NCI-H748 (cell line): ENCODE measurements around the gene GPD1L.

Experiments
- DNase-seq: peaks from one replicate; lab custom pipeline; 2025; ENCODE audit not compliant: unreplicated experiment; lab: John Stamatoyannopoulos, UW

The GPD1L gene

GRCh38 chr3:32136703-32137102 is 30.3 kb downstream of the GPD1L start:
- DNase-seq, result no peak

DNA sequence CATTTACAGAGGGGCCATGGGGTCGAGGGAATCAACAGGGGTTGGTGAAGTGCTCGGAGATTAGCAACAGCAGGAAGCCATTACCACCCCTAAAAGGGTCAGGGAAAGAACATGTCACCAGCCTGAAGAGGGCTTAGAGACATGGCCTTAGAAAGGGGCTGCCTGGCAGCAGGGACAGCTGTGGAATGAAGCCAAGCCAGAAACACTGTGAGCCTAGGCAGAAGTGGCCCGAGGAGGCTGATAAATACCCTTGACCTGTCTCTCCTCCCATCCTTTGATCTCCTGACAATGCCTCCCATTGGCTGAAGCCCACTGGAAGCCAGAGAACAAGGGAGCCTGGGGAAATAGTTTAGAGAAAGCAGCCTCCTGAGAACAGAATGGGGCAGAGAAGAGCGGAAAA is 31.4 kb downstream of the GPD1L start:
- no peak for DNase-seq

- DNase-seq, result no peak
Measured at GRCh38 chr3:32138545-32139104, 32.2 kb downstream of the GPD1L start.

- DNase-seq, result no peak
Measured at GRCh38 chr3:32140943-32141342, 34.5 kb downstream of the GPD1L start.

GRCh38 chr3:32143849-32144757 is 37.7 kb downstream of the GPD1L start:
- DNase-seq, result peak; percentile 68

- DNase-seq, result no peak
Measured at GRCh38 chr3:32146746-32147211, 40.4 kb downstream of the GPD1L start.

DNA sequence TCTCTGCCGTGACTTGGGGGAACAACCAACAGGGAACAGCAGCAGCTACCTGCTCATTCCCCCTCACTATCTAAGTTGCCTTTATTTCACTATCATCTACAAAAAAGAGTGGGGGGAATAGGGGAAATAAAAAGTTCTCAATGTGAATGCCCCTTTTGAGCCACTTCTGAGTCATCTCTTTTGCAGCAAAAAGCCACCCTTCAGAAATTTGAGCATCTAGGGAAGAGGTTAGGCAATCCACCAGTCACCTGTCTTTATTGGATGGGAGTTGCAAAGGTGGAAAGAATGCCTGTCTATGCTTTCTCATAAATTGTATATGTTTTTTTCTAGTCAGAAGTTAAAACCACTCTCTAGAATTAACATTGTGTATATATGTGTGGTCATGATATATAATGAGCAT is 41.1 kb downstream of the GPD1L start:
- DNase-seq, result no peak

DNA sequence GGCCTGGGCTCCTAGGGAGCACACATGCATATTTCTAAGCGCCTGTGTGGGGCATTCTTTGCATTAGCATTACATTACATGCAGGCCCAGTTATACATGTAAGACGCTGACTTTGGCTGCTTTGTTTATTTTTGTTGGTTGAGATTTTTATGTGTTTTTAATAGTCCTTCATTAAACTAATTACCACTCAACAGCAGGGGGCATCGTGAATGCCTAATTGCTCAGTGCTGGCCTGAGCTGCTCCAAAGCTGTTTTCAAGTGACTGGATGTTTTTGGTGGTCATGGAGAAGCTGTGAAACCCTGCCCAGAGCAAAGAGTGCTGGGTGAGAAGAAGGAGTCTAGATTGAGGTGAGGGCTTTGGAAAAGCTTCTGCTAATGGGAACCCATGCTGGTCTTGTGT is 41.5 kb downstream of the GPD1L start:
- DNase-seq, result peak; percentile 71

GRCh38 chr3:32148351-32148750 is 41.9 kb downstream of the GPD1L start:
- no peak for DNase-seq

GRCh38 chr3:32153414-32154204 is 47.2 kb downstream of the GPD1L start:
- DNase-seq, result no peak

GRCh38 chr3:32154205-32154579 is 47.8 kb downstream of the GPD1L start:
- DNase-seq, result no peak

- no peak for DNase-seq
Measured at GRCh38 chr3:32155117-32155516, 48.7 kb downstream of the GPD1L start.

DNA sequence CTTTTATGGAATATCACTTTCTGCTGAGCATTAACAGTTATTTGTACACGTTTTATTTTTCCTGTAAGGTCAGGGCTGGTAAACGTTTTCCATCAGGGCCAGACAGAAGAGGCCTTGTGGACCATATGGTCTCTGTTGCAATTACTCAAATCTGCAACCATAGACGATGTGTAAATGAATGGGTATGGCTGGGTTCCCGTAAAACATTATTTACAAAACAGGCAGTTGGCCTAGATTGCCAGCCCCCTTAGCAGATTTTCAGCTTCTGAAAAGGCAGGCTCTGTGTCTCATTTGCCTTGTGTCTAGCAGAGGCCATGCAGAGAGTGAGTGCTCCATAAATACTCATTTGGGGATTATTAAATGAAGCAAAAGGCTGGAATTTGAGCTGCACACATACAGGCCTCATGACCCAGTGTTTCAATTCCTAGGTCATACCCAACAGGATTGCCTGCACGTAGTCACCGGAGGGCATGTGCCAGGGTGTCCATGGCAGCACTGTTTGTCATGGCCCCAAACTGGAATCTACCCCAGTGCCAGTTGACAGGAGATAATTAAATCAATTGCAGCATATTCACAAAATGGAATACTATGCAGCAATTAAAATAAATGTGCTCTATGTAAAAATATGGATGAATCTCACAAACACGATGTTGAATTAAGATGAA is 51.3 kb downstream of the GPD1L start:
- DNase-seq, result no peak

- DNase-seq, result no peak
Measured at GRCh38 chr3:32160706-32161214, 54.3 kb downstream of the GPD1L start.

GRCh38 chr3:32165442-32165841 is 59.0 kb downstream of the GPD1L start:
- no peak for DNase-seq

- DNase-seq, result no peak
Measured at GRCh38 chr3:32166654-32167053, 60.2 kb downstream of the GPD1L start.

- DNase-seq, result no peak
Measured at GRCh38 chr3:32172420-32172819, 66.0 kb downstream of the GPD1L start.

DNA sequence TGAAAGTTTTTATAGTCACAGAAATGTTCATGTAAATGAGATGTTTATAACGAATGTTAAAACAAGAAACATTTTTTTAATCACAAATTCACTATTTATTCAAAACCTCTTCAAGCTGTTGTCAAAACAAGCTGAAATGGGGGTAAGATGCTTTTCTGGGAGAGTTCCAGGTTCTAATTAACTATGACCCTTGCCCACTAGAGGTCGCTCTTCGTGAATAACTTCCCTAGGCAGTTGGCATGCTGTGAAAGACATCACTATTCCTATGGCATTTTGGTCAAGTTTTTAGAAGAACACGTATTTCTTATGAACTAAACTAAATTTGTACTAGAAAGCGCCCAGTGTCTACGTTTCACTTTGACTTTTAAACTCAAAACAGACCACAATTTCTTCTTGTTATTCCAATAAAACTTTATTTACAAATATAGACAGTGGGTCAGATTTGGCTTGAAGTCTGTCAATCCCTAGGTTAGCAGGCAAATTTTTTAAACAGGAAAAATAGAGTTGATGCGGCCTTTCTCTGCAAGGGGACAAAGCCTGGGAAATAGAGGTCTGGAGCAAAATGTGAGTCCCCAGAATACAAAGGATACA is 69.3 kb downstream of the GPD1L start:
- peak; percentile 69 for DNase-seq

DNA sequence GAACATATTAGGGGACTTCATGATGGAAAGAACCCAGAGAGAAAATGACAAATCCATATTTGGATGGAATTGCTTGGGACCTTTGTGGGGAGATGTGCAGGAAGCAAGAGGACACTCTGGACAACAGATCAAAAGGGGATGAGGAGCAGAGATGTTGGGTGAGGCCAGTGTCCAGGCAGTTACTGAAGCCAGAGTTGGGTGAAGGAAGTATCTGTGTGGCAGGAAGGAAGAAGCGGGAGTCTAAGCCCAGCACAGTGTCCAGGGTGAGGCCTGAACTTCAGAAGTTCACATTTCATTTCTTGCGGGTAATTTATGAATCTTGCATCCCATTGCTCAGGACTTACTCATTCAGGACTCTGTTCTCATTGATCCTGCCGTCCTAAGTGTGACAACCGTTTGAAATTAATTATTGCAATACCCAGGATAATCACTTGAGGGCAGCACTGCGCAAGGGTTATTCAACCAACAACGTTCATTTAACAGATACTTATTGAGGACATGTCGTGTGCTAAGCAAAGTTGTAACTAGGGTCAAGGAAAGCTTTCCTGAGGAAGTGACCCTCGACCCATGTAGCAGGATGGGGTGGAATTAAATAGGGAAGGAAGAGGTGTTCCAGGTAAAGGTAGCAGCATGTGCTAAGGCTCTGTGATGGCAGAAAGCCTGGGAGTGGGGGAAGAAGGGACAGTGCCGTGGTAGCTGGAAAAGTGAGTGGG is 70.7 kb downstream of the GPD1L start:
- DNase-seq, result peak; percentile 61

GRCh38 chr3:32177702-32178198 is 71.3 kb downstream of the GPD1L start:
- DNase-seq, result peak; percentile 84
